H1 (cell line): Measurements from ENCODE around the gene R3HDM4.

Experiments
- RAD21 ChIP-seq, 2 experiments: IDR thresholded peaks in 1 of 2; conservative IDR thresholded peaks in 1 of 2; 2 replicates each; pipeline ENCODE4 v1.6.1; 2011; ENCODE audit warnings: low read depth in 2 of 2, low read length in 2 of 2, improper control_type of control experiment in 1 of 2, inconsistent platforms in 1 of 2, mild to moderate bottlenecking in 1 of 2, moderate library complexity in 1 of 2
- SUZ12 ChIP-seq: fragments of 200-600 bp; sonication (generic); IDR thresholded peaks from 2 replicates; pipeline ENCODE4 v1.6.1; 2012; ENCODE audit warnings: mild to moderate bottlenecking, inconsistent platforms, low read length, moderate library complexity, mixed read lengths
- TF ChIP-seq, protein P1 (sequence below), 3 experiments: IDR thresholded peaks; 1 replicate in 2 of 3; 2 replicates in 1 of 3; pipeline versions ENCODE4 v1.5.1 to v1.6.1; 2011; ENCODE audit warnings: low read length in 3 of 3, mild to moderate bottlenecking in 3 of 3, inconsistent platforms in 2 of 3, low read depth in 1 of 3, moderate library complexity in 1 of 3; ENCODE audit not compliant: insufficient read depth in 1 of 3; ENCODE audit errors: control extremely low read depth in 1 of 3

DNA sequence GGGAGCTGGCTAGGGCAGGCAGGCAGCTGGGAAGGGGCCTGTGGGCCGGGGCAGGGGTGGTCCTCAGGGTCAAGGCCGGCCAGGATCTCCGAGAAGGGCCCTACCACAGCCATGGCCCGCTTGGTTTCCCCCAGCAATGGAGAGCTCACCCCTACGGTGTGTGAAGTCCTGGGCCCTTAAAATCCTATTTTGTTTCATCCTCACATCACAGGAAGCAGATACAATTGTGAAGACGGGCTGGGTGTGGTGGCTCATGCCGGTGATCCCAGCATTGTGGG, 11.0 kb downstream of the R3HDM4 start:
- TF ChIP-seq RAD21 (IDR thresholded peaks at IDR 0.05 in 1 of 2, conservative IDR thresholded peaks at IDR 0.05 in 1 of 2; ENCODE audit: low read depth in 2 of 2, low read length in 2 of 2) (no peak), SUZ12 (no peak)
- TF ChIP-seq, protein P1, sequence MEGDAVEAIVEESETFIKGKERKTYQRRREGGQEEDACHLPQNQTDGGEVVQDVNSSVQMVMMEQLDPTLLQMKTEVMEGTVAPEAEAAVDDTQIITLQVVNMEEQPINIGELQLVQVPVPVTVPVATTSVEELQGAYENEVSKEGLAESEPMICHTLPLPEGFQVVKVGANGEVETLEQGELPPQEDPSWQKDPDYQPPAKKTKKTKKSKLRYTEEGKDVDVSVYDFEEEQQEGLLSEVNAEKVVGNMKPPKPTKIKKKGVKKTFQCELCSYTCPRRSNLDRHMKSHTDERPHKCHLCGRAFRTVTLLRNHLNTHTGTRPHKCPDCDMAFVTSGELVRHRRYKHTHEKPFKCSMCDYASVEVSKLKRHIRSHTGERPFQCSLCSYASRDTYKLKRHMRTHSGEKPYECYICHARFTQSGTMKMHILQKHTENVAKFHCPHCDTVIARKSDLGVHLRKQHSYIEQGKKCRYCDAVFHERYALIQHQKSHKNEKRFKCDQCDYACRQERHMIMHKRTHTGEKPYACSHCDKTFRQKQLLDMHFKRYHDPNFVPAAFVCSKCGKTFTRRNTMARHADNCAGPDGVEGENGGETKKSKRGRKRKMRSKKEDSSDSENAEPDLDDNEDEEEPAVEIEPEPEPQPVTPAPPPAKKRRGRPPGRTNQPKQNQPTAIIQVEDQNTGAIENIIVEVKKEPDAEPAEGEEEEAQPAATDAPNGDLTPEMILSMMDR (IDR thresholded peaks at IDR 0.05; ENCODE audit: control extremely low read depth in 1 of 3, insufficient read depth in 1 of 3, low read depth in 1 of 3, low read length in 3 of 3) = no peak
